ENCODE results near the gene USP3.

The USP3 gene

DNA sequence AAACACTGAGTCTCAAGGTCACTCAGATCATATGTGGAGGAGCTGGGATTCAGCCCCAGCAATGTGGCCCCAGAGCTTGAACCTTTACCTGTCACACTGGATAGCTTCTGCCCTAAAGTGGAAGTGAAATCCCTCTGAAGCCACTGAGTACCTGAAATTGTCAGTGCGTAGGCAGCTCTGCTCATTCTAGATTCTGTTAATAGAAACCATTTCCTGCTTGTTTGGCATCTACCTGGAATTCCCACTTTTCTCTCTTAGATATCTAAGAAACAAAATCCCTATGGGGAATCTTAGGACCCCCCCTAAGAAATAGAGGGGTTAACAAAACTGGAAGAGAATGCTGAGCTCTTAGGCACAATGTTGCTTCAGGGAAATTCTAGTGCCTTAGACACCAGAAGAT is 122.6 kb downstream of the USP3 start:
- no peak for TF ChIP-seq SIN3A (IDR thresholded peaks at IDR 0.05; ENCODE audit: borderline replicate concordance, insufficient read depth, low read length)

- TF ChIP-seq REST (IDR thresholded peaks at IDR 0.05; ENCODE audit: insufficient read depth in 1 of 2, low read depth in 2 of 2, low read length in 2 of 2) (no peak), POLR2AphosphoS5 (IDR thresholded peaks at IDR 0.05; ENCODE audit: low read depth, low read length) (no peak), FOXP2 (optimal IDR thresholded peaks at IDR 0.05; ENCODE audit: borderline replicate concordance, extremely low read depth, extremely low read length, insufficient read depth) (no peak), SIN3A (IDR thresholded peaks at IDR 0.05; ENCODE audit: borderline replicate concordance, insufficient read depth, low read length) (no peak), TAF1 (IDR thresholded peaks at IDR 0.05; ENCODE audit: borderline replicate concordance, insufficient read depth, low read length) (no peak)
Measured at GRCh38 chr15:63628123-63628822, 123.9 kb downstream of the USP3 start.

- TF ChIP-seq POLR2AphosphoS5 (IDR thresholded peaks at IDR 0.05; ENCODE audit: low read depth, low read length), result no peak
- no peak for TF ChIP-seq TAF1 (IDR thresholded peaks at IDR 0.05; ENCODE audit: borderline replicate concordance, insufficient read depth, low read length)
- no peak for TF ChIP-seq FOXP2 (optimal IDR thresholded peaks at IDR 0.05; ENCODE audit: borderline replicate concordance, extremely low read depth, extremely low read length, insufficient read depth)
- no peak for TF ChIP-seq SIN3A (IDR thresholded peaks at IDR 0.05; ENCODE audit: borderline replicate concordance, insufficient read depth, low read length)
- TF ChIP-seq REST (IDR thresholded peaks at IDR 0.05; ENCODE audit: insufficient read depth in 1 of 2, low read depth in 2 of 2, low read length in 2 of 2), result no peak
Measured at GRCh38 chr15:63630036-63630751, 125.8 kb downstream of the USP3 start.

DNA sequence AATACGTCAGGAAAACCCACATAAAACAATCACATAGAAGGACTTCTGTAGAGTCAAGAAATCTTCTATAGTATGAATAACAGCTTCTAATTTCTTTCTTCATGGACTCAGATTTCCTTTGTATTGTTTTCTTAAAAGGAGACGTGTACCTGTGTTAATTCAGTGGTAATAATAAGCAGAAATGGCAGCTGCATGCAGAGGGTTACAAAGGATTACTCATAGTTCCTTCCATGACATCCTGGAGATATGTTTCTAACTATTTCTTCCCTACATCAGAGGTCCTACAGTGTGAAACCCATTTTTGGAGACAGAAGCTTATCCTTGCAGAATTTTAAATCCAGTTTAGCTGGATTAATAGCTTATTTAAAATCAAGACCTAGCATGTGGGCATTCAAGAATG is 128.9 kb downstream of the USP3 start:
- no peak for TF ChIP-seq REST (IDR thresholded peaks at IDR 0.05; ENCODE audit: insufficient read depth in 1 of 2, low read depth in 2 of 2, low read length in 2 of 2)
- TF ChIP-seq SIN3A (IDR thresholded peaks at IDR 0.05; ENCODE audit: borderline replicate concordance, insufficient read depth, low read length), result no peak
- no peak for TF ChIP-seq POLR2AphosphoS5 (IDR thresholded peaks at IDR 0.05; ENCODE audit: low read depth, low read length)
- no peak for TF ChIP-seq TAF1 (IDR thresholded peaks at IDR 0.05; ENCODE audit: borderline replicate concordance, insufficient read depth, low read length)
- no peak for TF ChIP-seq FOXP2 (optimal IDR thresholded peaks at IDR 0.05; ENCODE audit: borderline replicate concordance, extremely low read depth, extremely low read length, insufficient read depth)

DNA sequence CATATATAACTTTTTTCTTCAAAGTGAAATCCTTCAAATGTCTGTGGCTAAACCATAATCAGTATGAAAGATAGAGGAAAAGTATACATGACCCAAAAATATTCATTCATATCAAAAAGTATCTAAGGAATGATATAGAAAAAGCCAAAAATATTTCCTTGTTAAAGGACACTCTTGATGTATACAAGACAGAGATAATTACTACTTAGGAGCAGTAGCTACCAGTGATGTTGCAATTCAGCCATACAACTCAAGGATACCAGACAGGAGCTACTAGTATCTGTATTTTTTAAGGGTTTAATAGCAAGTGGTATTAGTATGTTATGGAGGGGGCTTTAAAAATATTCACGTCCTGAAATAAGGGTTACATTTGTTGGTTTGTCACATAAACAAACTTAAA is 129.8 kb downstream of the USP3 start:
- TF ChIP-seq REST (IDR thresholded peaks at IDR 0.05; ENCODE audit: insufficient read depth in 1 of 2, low read depth in 2 of 2, low read length in 2 of 2), result no peak
- TF ChIP-seq SIN3A (IDR thresholded peaks at IDR 0.05; ENCODE audit: borderline replicate concordance, insufficient read depth, low read length), result no peak
- no peak for TF ChIP-seq POLR2AphosphoS5 (IDR thresholded peaks at IDR 0.05; ENCODE audit: low read depth, low read length)
- no peak for TF ChIP-seq TAF1 (IDR thresholded peaks at IDR 0.05; ENCODE audit: borderline replicate concordance, insufficient read depth, low read length)
- no peak for TF ChIP-seq FOXP2 (optimal IDR thresholded peaks at IDR 0.05; ENCODE audit: borderline replicate concordance, extremely low read depth, extremely low read length, insufficient read depth)

Measured in PFSK-1 (cell line).